Endometrium (tissue), 2 donors: Measurements from ENCODE around the gene CDKL4.
"Not testable (repeated sequence)": the region's sequence is repeated elsewhere in the genome, so short reads cannot be mapped to it uniquely, and the experiment has no call there.

Experiments used
- FAIRE-seq: peaks from 2 replicates; lab custom pipeline; 2012; peaks lifted over from hg19 to GRCh38; lab: Jason Lieb, UNC
- donor health status: control.
- donor health status: control.

CDKL4 gene

DNA sequence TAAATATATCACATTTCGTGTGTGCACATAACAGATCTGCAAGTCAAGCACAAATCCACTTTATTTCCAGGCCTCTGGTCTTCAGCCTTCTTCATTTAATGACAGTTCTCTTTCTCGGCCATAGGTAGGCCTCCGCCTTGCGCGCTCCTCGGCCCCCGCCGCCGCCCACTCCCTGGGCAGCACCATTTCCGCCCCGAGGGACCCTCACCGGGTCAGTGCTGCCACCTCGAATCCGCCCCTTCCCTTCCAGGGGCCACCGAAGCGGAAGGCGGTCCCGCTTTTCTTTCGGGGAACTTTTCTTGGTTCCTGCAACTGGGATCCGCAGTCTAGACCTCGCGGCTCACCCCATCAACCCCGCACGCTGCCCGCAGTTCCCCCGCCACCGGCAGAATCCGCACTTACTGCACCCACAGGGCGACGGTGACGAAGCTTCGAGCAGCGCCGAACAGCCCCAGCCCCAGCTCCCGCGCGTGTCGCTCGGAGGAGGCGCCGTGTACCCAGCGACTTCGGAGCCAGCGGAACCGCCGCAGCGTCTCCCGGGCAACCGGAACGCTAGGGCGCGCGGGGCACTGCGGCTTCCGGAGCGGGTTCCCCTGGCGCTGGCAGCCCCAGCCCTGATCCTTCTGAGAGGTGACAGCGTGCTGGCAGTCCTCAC, at the start of gene CDKL4:
CDKL4 (minus strand) TSS at position 502 of the 655 bp plus-strand sequence.
- FAIRE-seq: no peak

DNA sequence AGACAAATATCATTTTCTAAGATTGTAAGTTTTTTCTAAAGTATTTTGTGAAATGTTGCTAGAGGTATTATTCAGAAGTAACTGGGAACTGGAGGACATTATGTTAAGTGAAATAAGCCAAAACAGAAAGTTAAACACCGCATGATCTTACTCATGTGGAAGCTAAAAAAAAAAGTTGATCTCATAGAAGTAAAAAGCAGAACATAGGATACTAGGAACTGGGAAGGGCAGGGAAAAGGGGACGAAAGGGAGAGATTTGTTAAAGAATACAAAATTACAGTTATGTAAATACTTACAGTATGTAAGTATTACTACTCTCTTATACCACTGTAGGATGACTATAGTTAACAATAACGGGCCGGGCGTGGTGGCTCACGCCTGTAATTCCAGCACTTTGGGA, 46.7 kb upstream of the CDKL4 start:
- no peak for FAIRE-seq

DNA sequence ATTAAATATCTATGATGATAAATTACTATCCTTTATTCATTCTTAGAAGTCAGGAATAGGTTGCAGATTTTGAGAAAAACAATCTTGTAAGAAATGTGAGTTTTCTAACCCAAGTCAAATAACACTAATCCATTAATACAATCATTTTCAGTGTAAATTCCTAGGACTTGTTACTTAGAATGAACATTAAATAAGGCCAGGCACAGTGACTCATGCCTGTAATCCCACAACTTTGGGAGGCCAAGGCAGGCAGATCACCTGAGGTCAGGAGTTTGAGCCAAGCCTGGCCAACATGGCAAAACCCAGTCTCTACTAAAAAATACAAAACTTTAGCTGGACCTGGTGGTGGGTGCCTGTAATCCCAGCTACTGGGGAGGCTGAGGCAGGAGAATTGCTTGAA, 45.8 kb upstream of the CDKL4 start:
- FAIRE-seq: no peak

DNA sequence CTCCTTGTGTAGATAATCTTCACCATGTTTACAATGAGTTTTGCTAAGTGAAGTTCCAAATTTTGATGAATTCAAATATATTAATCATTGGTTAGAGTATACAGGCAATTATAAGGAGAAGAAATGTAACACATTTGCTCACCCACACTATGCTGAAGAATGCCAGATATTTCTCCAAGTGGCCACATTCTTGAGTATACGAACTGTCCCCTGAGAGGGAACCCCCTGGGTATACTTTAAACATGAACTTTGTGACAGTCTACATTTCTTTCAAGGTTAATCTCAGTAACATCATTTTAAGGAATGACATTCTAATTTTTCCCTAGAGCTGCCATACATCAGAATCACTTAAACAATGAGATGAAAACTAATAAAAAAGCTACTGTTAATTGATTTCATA, 39.8 kb upstream of the CDKL4 start:
- FAIRE-seq: no peak

DNA sequence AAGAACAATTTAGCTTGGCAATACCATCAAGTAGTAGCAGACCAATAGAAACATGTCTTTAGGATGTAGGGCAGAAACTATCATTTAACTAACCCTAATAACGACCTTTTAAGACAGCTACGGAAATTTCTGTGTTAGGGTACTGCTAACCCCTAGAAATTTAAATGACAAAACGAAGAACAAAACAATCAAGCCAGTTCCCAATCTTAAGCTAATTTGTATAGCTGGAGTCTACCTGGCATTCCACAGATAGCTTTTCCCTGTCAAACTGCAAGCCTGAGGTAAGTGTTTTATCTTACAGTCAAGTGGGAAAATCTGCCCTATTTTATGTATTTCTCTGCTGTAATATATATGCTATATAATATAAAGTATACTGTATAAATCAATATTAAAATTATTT, 37.6 kb upstream of the CDKL4 start:
- no peak for FAIRE-seq

DNA sequence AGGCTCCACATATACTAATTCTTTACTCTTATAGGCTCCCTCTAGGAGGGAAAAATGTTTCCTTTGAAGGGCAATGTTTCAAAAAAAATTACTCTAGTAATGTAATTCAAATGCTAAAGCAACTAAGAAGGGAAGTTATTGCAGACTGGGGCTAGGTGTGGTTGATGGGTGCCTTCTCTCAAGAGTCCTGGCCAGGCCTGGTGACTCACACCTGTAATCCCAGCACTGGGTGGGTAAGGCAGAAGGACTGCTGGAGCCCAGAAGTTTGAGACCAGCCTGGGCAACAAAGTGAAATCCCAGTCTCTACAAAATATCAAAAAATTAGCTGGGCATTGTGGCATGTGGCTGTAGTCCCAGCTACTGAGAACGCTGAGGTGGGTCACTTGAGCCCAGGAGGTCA, 31.2 kb upstream of the CDKL4 start:
- FAIRE-seq: no peak

DNA sequence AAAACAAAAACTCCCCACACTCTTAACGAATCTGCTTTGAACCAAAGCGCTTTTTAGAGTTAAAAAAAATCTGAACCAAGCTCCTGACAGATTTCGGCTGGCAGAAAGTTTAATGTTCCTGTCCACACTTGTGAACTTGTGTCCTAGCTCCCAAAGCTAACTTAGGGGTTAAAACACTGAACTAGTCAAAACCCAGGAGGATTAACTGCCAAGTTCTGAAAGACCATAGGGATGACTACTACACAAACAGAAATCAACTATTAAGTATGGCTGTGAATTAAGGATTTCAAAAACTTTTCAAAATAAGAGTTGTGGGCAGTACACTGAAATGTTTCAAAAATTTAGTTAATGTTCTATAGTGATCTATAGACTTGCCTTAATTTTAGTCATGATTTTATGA, 26.2 kb upstream of the CDKL4 start:
- no peak for FAIRE-seq

DNA sequence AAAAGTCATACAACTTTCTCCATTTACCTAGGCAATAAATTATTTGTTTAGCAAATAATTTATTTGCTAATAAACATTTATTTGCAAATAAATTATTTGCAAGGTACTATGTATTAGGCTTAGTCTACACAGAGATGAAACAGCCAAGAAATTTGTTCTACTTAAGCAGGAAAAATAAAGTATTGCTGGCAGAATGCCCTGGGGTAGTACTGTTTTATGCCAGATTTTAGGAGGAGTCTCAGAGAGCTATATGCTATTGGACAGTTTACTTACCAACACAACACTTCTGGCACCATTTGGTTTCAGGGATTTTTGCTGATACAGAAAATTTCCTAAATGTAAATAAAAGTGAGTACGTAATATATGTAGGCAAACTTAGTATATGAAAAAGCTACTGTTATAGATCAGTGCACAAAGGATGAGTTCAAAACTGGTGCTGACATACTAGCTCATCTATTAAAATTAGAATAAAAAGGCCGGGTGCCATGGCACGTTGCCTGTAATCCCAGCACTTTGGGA, 23.2 kb upstream of the CDKL4 start:
- FAIRE-seq: no peak

DNA sequence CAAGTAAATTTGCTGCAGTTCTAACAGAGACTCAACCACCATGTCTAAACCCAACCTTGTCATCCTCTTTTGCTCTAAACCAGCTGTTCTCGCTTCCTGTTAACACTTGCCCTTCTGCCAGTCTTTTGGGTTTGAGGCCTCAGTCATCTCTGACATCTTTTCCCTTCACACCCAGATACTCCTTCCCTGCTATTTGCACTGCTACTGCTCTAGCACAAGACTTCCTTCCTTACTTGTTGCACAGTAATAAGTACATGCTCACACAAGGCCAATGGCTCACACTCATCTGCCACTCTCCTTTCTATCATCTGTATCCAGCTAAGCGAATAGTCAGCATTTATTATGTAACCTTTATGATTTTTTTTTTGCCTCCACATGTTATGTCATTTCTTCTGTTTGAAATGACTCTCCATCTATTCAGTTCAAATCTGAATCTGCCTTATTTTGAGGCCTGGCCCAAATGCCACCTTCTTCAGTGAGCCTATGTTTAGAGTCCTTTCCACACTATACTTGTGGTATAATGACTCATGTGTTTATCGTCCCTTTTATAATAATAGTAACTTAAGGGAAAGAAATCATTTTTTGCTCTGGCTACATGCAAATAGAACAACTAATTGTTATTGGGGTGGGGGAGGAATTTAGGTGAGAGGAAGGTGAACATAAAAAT, 22.5 kb upstream of the CDKL4 start:
- FAIRE-seq: no peak

DNA sequence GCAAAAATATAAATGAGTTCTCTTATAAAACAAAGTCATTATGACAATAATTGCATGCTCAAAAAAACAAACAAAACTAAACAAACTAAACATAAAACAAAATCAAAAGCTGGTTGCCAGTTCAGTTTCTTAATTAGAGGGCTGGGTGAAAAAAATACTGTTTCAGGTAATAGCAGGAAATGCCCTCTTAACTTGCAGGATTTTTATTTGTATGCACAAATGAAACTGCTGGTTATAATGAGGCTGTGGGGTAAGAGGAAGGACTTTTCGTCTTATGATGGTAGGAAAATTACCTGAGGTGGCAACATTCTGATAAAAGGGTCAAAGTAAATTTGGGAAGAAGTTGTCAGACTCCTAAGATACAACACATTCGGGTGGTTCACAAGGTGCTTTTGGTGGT, 21.5 kb upstream of the CDKL4 start:
- no peak for FAIRE-seq

DNA sequence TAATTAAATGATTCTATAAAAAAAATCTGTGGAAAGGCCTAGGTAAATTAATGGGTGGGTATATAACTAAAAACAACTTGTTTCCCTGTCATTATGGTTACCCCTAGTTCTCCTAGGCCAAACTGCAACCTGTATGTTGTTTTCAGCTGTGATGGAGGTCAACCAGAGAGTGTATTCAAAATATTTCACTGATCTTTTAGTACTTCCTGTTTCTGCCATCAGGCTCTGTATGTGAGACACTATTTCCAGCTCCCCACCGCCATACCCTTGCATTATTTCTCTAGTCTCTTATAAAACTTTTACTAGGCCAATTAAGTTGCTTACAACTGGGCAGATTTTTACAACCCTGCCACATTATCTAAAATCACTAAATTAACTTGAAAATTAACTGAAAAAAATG, 21.0 kb upstream of the CDKL4 start:
- FAIRE-seq: no peak

DNA sequence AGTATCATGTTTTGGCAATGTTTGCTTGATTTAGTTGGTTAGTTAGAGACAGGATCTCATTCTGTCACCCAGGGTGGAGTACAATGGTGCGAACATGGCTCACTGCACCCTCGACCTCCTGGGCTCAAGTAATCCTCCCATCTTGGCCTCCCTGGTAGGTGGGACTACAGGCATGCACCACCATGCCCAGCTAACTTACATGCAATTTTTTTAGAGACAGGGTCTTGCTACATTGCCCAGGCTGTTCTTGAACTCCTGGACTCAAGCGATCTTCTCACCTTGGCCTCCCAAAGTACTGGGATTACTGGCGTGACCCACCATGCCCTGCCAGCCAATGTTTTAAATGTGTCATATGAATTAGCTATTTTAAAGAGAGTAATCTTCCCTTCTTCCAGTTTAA, 16.3 kb upstream of the CDKL4 start:
- no peak for FAIRE-seq

DNA sequence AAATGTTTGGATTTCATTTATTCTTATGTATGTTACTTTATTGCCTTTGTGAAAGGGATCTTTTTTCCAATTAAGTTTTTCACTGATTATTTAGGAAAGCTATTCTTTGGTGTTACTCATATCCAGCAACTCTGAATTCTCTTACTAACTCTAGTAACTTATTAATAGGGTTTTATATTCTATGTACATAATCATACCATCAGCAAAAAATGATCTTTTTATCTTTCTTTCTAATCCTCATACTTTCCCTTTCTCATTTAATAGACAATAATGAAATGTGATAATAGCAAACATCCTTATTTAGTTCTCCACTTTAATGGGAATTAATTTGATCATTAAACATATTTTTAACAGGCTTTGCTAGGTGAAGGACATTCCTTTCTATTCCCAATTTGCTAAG, 12.3 kb upstream of the CDKL4 start:
- FAIRE-seq: no peak

DNA sequence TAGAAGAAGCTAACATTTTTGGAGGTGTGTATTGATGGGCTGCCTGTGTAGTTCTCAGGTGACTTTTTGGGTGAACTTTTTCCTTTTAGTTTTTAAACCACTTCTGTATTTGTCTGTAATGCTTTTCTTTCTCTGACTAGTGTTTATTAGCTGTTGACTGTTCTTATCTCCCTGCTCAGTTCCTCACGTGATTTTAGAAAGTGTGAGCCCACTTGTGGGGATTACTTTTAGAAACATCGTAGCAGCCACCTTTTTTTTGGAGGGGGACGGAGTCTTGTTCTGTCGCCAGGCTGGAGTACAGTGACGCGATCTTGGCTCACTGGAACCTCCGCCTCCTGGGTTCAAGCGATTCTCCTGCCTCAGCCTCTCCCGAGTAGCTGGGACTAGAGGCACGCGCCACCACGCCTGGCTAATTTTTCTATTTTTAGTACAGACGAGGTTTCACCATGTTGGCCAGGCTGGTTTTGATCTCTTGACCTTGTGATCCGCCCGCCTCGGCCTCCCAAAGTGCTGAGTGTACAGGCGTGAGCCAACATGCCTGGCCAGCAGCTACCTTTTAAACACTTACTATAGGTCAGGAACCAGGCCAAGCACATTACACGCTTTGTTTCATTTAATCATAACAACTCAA, 9.2 kb upstream of the CDKL4 start:
- no peak for FAIRE-seq

DNA sequence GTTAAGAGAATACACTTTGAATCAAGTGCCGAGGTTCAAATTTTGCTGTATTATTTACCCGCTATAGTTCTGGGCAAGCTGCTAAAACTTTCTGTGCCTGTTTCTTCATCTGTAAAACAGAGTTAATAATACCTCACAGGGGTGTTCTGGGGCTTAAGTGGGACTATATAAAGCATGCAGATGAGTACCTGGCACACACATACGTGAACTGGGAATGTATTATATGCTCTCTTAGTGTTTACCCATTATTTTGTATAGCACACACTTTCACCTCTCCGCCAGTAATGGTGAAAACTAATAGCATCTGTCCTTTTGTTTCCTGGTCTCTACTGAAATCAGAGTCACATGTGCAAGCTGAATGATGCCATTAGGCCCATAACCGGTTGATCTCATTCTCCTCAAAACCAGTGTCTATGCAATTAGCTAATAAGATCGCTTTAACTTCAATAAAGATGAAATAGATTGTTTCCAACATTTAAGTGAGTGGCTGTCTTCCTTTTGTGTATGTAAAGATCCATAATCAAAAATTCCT, 3.8 kb upstream of the CDKL4 start:
- no peak for FAIRE-seq

DNA sequence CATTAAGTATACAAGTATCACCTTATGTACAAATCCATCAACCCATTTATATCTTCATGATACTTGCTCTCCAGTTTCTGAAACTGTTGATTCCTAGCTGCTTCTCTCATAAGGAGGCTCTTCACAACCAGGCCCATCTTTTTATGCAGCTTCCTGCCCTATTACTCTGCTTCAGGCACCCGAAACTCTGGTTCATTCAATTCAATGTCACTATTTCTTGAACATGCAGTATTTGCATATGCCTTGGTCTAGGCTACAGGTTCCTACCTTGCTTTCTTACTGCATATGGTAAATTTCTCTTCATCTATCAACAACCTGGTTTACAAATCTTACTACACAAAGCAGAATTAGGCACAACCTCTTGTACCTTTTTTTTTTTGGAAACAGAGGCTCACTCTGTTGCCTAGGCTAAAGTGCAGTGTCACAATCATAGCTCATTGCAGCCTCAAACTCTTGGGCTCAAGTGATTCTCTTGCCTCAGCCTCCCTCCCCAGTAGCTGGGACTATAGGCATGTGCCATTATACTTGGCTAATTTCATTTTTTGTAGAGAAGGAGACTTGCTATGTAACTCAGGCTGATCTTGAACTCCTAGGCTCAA, 2.7 kb upstream of the CDKL4 start:
- FAIRE-seq: no peak

DNA sequence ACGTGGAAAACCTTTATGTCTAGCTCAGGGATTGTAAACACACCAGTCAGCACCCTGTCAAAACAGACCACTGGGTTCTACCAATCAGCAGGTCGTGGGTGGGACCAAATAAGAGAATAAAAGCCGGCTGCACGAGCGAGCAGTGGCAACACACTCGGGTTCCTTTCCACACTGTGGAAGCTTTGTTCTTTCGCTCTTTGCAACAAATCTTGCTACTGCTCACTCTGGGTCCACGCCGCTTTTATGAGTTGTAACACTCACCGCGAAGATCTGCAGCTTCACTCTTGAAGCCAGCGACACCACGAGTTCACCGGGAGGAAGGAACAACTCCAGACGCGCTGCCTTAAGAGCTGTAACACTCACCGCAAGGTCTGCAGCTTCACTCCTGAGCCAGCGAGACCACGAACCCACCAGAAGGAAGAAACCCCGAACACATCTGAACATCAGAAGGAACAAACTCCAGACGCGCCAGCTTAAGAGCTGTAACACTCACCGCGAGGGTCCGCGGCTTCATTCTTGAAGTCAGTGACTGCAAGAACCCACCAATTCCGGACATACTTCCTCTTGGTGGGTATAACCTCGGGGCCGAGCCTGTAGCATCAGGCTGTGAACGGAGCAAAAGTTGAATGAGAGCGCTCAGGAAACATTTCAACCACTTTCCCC, 1.3 kb upstream of the CDKL4 start:
- not testable (repeated sequence) for FAIRE-seq

DNA sequence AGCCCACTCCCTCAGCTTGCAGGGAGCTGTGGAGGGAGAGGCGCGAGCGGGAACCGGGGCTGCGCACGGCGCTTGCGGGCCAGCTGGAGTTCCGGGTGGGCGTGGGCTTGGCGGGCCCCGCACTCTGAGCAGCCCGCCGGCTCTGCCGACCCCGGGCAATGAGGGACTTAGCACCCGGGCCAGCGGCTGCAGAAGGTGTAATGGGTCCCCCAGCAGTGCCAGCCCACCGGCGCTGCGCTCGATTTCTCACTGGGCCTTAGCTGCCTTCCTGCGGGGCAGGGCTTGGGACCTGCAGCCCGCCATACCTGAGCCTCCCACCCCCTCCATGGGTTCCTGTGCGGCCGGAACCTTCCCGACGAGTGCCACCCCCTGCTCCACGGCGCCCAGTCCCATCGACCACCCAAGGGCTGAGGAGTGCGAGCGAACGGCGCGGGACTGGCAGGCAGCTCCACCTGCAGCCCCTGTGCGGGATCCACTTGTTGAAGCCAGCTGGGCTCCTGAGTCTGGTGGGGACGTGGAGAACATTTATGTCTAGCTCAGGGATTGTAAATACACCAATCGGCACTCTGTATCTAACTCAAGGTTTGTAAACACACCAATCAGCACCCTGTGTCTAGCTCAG, 582 bp upstream of the CDKL4 start:
- FAIRE-seq: not testable (repeated sequence)

DNA sequence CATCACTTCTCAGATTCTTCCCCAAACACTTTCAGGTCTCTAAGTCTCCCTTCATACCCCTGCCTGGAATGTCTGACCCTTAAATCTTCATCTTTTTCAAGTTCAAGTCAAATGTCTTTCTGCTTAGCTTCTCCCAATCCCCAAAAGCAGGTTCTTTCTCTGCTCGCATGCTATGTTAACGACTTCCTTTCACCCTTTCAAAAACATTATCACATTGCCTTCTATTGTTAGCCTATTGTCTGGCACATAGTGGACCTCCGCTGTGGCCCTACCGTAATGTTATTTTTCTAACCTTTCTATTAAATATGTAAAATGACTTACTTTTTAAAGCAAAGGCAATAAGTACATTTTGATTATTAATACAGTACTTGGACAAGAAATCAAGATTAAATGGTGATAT, 2.2 kb downstream of the CDKL4 start:
- no peak for FAIRE-seq

DNA sequence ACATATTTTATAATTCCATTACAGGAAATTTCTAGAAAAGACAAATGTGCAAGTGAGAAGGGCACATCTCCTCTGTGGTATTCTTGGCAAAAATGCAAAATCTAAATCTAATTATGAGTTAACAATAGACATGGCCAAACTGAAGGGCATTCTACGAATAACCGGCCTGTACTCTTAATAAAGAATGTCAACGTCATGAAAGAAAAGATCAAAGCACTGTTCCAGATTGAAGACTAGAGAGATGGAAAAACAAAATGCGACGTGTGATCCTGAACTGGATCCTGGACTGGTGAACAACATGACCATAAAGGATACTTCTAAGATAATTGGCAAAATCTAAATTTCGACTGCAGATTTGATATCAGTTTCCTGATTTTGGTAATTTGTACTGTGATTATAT, 3.0 kb downstream of the CDKL4 start:
- FAIRE-seq: no peak

DNA sequence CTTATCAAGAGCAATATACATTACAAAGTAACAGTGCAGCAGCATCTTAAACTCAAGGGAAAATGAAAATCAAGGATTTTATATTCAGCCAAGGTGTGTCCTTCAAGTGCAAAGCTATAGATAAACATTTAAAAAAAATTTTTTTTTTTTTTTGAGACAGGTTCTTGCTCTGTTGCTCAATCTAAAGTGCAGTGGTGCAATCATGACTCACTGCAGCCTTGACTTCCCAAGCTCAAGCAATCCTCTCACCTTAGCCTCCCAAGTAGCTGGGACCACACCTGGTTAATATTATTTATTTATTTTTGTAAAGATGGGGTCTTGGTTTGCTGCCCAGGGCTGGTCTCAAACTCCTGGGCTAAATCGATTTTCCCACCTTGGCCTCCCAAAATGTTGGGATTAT, 9.0 kb downstream of the CDKL4 start:
- no peak for FAIRE-seq

DNA sequence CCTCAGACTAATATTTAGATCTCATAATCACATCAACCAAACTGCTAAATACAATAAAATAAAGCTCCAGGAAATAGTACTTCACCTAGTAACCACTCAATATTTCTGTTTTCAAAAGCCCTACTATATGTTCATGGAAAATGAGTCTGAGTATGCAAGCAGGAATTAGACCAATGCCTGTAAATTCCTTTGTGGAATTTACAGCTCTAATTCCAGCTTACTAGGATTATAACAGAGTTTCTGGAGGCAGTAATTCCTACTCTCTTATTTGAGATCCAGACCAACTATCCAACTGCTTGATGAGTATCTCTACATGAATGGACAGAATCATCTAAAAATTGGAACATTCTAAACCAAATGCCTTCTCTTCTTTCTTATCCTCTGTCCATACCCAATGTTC, 11.6 kb downstream of the CDKL4 start:
- no peak for FAIRE-seq
